OCI-LY3 (cell line): Measurements from ENCODE around the gene LILRA1.

ENCODE experiments used
- H2AFZ ChIP-seq: fragments of 200-600, 300-600 bp; shearing (Covaris generic); 2 replicates; pipeline ENCODE4 v1.6.0; 2014; ENCODE audit warnings: antibody characterized with exemption, low read depth, low read length
- H3K27ac ChIP-seq: fragments of 200-600, 300-600 bp; sonication (generic); 2 replicates; pipeline ENCODE4 v1.5.1; 2014; ENCODE audit warnings: mild to moderate bottlenecking, low read length, moderate library complexity, mixed read lengths
- H3K27me3 ChIP-seq: fragments of 200-600, 300-600 bp; sonication (generic); 2 replicates; pipeline ENCODE4 v1.6.1; 2014; ENCODE audit warnings: low read depth, low read length, mixed read lengths
- H3K36me3 ChIP-seq: fragments of 200-600, 300-600 bp; sonication (generic); replicated peaks from 2 replicates; pipeline ENCODE3; 2014; ENCODE audit warnings: low read depth, low read length, mixed read lengths
- H3K4me1 ChIP-seq: fragments of 300-600, 200-600 bp; sonication (generic); 2 replicates; pipeline ENCODE4 v1.6.1; 2014; ENCODE audit warnings: low read length, mixed read lengths
- H3K4me2 ChIP-seq: fragments of 200-600, 300-600 bp; sonication (generic); 2 replicates; pipeline ENCODE4 v1.6.1; 2014; ENCODE audit warnings: low read length, mixed read lengths
- H3K4me3 ChIP-seq: fragments of 300-600, 200-600 bp; sonication (generic); 2 replicates; pipeline ENCODE4 v1.5.1; 2014; ENCODE audit warnings: antibody characterized with exemption, mild to moderate bottlenecking, low read length, moderate library complexity
- H3K79me2 ChIP-seq: fragments of 300-600, 200-600 bp; shearing (Covaris generic); 2 replicates; pipeline ENCODE4 v1.6.1; 2014; ENCODE audit warnings: mild to moderate bottlenecking, low read length, mixed read lengths
- H3K9ac ChIP-seq: fragments of 300-600, 200-600 bp; shearing (Covaris generic); 2 replicates; pipeline ENCODE4 v1.6.0; 2014; ENCODE audit warnings: mild to moderate bottlenecking, low read length, moderate library complexity
- H3K9me3 ChIP-seq: fragments of 200-600, 300-600 bp; shearing (Covaris generic); 2 replicates; pipeline ENCODE4 v1.6.1; 2014; ENCODE audit warnings: low read length, mixed read lengths; ENCODE audit not compliant: insufficient read depth
- H4K20me1 ChIP-seq: fragments of 200-600, 300-600 bp; sonication (generic); 2 replicates; pipeline ENCODE4 v1.6.1; 2016; ENCODE audit warnings: low read length, mixed read lengths; ENCODE audit not compliant: insufficient read depth
- EZH2phosphoT487 ChIP-seq: fragments of 200-600 bp; shearing (Covaris generic); IDR thresholded peaks from 2 replicates; pipeline ENCODE4 v1.6.1; 2018; ENCODE audit warnings: antibody characterized with exemption, mixed run types, low read depth
- TF ChIP-seq, protein P1 (sequence below): fragments of 200-600, 300-600 bp; sonication (generic); IDR thresholded peaks from 2 replicates; pipeline ENCODE4 v1.5.1; 2014; ENCODE audit warnings: antibody characterized with exemption, low read length, low read depth

The LILRA1 gene

DNA sequence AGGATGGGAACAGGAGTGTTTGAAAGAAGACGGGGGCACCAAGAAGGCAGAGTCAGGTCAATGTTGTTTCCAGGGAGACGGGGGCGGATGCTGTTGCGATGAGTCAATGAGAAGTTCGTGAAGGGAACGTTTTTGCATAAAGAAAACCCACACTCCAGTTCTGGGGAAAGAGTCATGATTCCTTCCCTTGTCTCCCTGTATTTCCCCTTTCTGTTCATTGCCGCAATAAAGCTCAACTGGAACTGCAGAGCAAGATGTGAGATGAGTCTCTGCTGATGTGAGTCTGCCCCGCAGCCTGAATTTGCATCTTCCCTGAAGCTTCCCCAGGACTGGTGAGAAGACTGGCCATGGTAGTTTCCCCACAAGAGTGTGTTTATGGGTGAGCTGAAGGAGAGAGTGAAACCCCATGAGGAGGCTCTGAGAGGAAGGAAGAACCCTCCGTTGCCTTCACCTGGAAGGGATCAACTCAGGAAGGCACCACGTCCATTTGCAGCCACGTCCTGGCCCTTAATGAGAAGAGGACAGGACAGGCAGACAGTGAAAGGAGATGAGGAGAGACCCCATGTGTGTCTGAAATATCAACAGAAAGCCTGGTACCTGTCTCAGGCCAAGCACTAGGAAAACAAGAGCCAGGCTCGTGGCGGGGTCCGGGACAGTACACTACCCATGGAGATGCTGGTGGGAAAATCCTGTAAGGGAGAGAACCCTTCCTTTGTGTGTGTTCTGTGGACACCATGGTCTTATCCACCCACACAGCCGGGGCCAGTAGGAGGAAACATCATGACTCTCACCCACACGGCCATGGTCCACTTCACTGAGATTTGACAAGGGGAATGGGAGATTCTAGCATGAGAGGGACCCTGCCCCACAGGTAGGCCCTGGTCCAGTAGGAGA lies 13.7 kb downstream of the LILRA1 start:
- Histone ChIP-seq H3K4me3 (peak overlapping the region; percentile 49), H3K79me2 (no peaks in the 10 kb centered on the region), H3K27ac (peak overlapping the region; percentile 85), H3K4me2 (peak overlapping the region; percentile 59), H4K20me1 (no peaks in the 10 kb centered on the region), H3K9ac (peak overlapping the region; percentile 43; the same call in 1 of the 2 replicates), H3K27me3 (peaks cover under 1% of the 10 kb centered on the region; the same call in 1 of the 2 replicates), H3K36me3 (peaks cover 12% of the 10 kb centered on the region), H2AFZ (no peak overlapping the region), H3K4me1 (peaks cover 35% of the 10 kb centered on the region), H3K9me3 (peaks cover 31% of the 10 kb centered on the region)
- no peak for TF ChIP-seq EZH2phosphoT487
- TF ChIP-seq, protein P1, sequence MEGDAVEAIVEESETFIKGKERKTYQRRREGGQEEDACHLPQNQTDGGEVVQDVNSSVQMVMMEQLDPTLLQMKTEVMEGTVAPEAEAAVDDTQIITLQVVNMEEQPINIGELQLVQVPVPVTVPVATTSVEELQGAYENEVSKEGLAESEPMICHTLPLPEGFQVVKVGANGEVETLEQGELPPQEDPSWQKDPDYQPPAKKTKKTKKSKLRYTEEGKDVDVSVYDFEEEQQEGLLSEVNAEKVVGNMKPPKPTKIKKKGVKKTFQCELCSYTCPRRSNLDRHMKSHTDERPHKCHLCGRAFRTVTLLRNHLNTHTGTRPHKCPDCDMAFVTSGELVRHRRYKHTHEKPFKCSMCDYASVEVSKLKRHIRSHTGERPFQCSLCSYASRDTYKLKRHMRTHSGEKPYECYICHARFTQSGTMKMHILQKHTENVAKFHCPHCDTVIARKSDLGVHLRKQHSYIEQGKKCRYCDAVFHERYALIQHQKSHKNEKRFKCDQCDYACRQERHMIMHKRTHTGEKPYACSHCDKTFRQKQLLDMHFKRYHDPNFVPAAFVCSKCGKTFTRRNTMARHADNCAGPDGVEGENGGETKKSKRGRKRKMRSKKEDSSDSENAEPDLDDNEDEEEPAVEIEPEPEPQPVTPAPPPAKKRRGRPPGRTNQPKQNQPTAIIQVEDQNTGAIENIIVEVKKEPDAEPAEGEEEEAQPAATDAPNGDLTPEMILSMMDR: no peak

DNA sequence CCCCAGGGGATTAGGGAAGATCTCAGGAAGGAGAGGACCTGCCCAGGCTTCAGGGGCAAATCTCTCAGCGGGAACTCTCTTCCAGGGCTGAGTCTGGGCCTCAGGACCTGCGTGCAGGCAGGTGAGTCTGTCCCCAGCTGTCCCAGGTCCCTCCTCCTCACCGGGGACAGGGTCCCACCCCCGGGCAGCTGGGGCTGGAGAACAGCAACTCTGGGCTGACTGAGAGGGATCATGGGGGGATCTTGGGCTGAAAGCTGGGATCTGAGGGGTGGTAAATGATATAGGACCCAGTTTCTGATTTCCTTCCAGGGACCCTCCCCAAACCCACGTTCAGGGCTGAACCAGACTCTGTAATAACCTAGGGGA lies 14.3 kb downstream of the LILRA1 start:
- peaks cover 42% of the 10 kb centered on the region for H3K4me1 ChIP-seq
- no peaks in the 10 kb centered on the region for H3K79me2 ChIP-seq
- peak overlapping the region; percentile 85 for H3K27ac ChIP-seq
- H3K36me3 ChIP-seq: peaks cover 12% of the 10 kb centered on the region
- peaks cover 31% of the 10 kb centered on the region for H3K9me3 ChIP-seq
- no peak overlapping the region for H3K4me3 ChIP-seq
- no peak overlapping the region for H2AFZ ChIP-seq
- peak overlapping the region; percentile 43; the same call in 1 of the 2 replicates for H3K9ac ChIP-seq
- peak overlapping the region; percentile 59 for H3K4me2 ChIP-seq
- TF ChIP-seq, protein P1: no peak
- TF ChIP-seq EZH2phosphoT487: no peak
- H4K20me1 ChIP-seq: no peaks in the 10 kb centered on the region
- no peaks in the 10 kb centered on the region for H3K27me3 ChIP-seq

DNA sequence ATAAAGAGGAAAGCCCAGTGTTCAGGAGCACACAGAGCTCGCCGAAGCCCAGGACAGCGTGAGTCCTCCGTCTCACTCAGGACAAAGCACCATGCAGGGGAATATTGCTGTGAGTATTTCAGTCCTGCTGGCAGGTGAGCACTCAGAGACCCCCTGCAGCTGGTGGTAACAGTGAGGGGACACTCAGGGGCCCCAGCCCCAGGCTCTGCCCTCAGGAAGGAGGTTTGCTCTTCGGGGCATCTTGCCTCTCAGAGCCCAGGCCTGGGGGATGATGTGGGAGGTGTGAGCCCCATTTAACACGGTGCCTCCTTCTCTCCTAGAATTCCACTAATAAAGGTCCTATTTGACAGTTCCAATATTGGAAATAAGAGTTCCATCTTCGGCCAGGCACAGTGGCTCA lies 14.8 kb downstream of the LILRA1 start:
- Histone ChIP-seq H3K4me2 (no peak overlapping the region), H4K20me1 (no peaks in the 10 kb centered on the region), H3K79me2 (no peaks in the 10 kb centered on the region), H3K9me3 (peaks cover 31% of the 10 kb centered on the region), H2AFZ (no peak overlapping the region), H3K4me1 (peaks cover 43% of the 10 kb centered on the region), H3K27ac (peak overlapping the region; percentile 85), H3K27me3 (no peaks in the 10 kb centered on the region), H3K4me3 (no peak overlapping the region), H3K36me3 (peaks cover 12% of the 10 kb centered on the region), H3K9ac (no peak overlapping the region)
- TF ChIP-seq, protein P1: no peak
- no peak for TF ChIP-seq EZH2phosphoT487

DNA sequence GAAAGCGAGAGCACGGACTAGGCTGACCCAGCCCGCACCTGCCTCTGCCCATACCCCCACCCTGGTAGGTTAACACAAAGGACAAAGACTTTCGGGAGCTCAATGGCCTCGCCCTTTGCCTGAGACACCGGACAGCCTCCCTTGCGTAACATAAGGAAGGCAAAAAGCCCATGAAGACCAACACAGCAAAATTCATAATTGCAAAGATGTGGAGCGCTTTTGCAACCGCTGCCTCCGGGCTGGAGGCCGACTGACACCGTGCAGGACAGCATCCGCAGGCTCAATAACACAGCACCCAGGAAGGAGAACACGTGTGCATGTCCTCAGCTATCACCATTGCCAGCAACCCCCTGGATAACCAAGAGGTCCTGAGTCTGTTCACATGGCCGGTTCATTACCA lies 15.4 kb downstream of the LILRA1 start:
- no peak for TF ChIP-seq EZH2phosphoT487
- TF ChIP-seq, protein P1: no peak
- H4K20me1 ChIP-seq: no peaks in the 10 kb centered on the region
- peaks cover 31% of the 10 kb centered on the region for H3K9me3 ChIP-seq
- no peak overlapping the region for H2AFZ ChIP-seq
- no peak overlapping the region for H3K27ac ChIP-seq
- peaks cover 43% of the 10 kb centered on the region for H3K4me1 ChIP-seq
- H3K79me2 ChIP-seq: no peaks in the 10 kb centered on the region
- H3K9ac ChIP-seq: no peak overlapping the region
- peaks cover 12% of the 10 kb centered on the region for H3K36me3 ChIP-seq
- H3K27me3 ChIP-seq: no peaks in the 10 kb centered on the region
- H3K4me3 ChIP-seq: no peak overlapping the region
- no peak overlapping the region for H3K4me2 ChIP-seq
